SK-N-SH (cell line): ENCODE data around the gene RPAIN. TPM values are rescaled to one million over a fixed set of nuclear protein-coding genes. Genes with fewer than 3 reads are reported as not detected.

ENCODE experiments used
- CTCF ChIA-PET: fragments of 300-600, 350-600 bp; formaldehyde crosslinking; extraction: SDS; loops from one replicate; lab custom pipeline; 2021; lab: Yijun Ruan, JAX
- POLR2A ChIA-PET: fragments of 350-600 bp; sonication (Branson Sonifier 250); formaldehyde crosslinking; extraction: SDS; loops from one replicate; lab custom pipeline; 2020; ENCODE audit warnings: antibody characterized with exemption, inconsistent platforms; lab: Yijun Ruan, JAX
- DNase-seq: peaks from one replicate; pipeline ENCODE4 v3.0.0; 2012
- H2AFZ ChIP-seq: fragments of 200-600 bp; sonication (generic); 2 replicates; pipeline ENCODE4 v1.8.1; 2016; ENCODE audit warnings: antibody characterized with exemption, mild to moderate bottlenecking, low read depth
- H3F3A ChIP-seq: fragments of 200-600 bp; sonication (generic); replicated peaks from 2 replicates; pipeline ENCODE3; 2016; ENCODE audit warnings: antibody characterized with exemption, mild to moderate bottlenecking; ENCODE audit not compliant: insufficient read depth
- H3K27ac ChIP-seq, 2 experiments: fragments of 200-500 bp in 1 of 2; fragments of 200-600 bp in 1 of 2; sonication (Bioruptor generic) in 1 of 2; sonication (generic), shearing (Covaris generic) in 1 of 2; 2 replicates each; pipeline versions ENCODE4 v1.5.1 to v1.6.1; 2014 to 2016; ENCODE audit warnings: low read depth in 2 of 2, inconsistent platforms in 1 of 2, low read length in 1 of 2, mild to moderate bottlenecking in 1 of 2, mixed read lengths in 1 of 2
- H3K27me3 ChIP-seq: fragments of 200-600 bp; sonication (generic), shearing (Covaris generic); 2 replicates; pipeline ENCODE4 v1.6.1; 2016; ENCODE audit warnings: mixed run types; ENCODE audit not compliant: insufficient read depth
- H3K36me3 ChIP-seq, 2 experiments: fragments of 200-500 bp in 1 of 2; fragments of 200-600 bp in 1 of 2; sonication (Bioruptor generic) in 1 of 2; sonication (generic) in 1 of 2; replicated peaks in 1 of 2; 2 replicates each; pipeline versions ENCODE3 to v1.5.1; 2014 to 2016; ENCODE audit warnings: low read length in 1 of 2, mild to moderate bottlenecking in 1 of 2; ENCODE audit not compliant: insufficient read depth in 2 of 2, control insufficient read depth in 1 of 2
- H3K4me1 ChIP-seq, 2 experiments: fragments of 200-500 bp in 1 of 2; fragments of 200-600 bp in 1 of 2; sonication (Bioruptor generic) in 1 of 2; sonication (generic), shearing (Covaris generic) in 1 of 2; 2 replicates each; pipeline versions ENCODE4 v1.5.1 to v1.6.1; 2014 to 2016; ENCODE audit warnings: low read depth in 1 of 2, low read length in 1 of 2, mixed run types in 1 of 2; ENCODE audit not compliant: insufficient read depth in 2 of 2, control insufficient read depth in 1 of 2
- H3K4me2 ChIP-seq: fragments of 200-600 bp; sonication (generic), shearing (Covaris generic); 2 replicates; pipeline ENCODE4 v1.6.1; 2017; ENCODE audit warnings: mixed run types
- H3K4me3 ChIP-seq, 2 experiments: fragments of 200-500 bp in 1 of 2; fragments of 200-600 bp in 1 of 2; sonication (Bioruptor generic) in 1 of 2; sonication (generic), shearing (Covaris generic) in 1 of 2; 2 replicates each; pipeline versions ENCODE4 v1.5.1 to v1.8.1; 2014 to 2016; ENCODE audit warnings: low read depth in 2 of 2, inconsistent platforms in 1 of 2, low read length in 1 of 2, mild to moderate bottlenecking in 1 of 2, mixed read lengths in 1 of 2, moderate library complexity in 1 of 2
- H3K79me2 ChIP-seq: fragments of 200-600 bp; sonication (generic); 2 replicates; pipeline ENCODE4 v1.8.1; 2017; ENCODE audit warnings: mild to moderate bottlenecking; ENCODE audit not compliant: insufficient read depth
- H3K9ac ChIP-seq: fragments of 200-600 bp; sonication (generic); 2 replicates; pipeline ENCODE4 v1.6.1; 2017; ENCODE audit warnings: mixed run types
- H3K9me2 ChIP-seq: fragments of 200-600 bp; sonication (generic); 2 replicates; pipeline ENCODE4 v1.6.1; 2017; ENCODE audit warnings: mixed run types
- H3K9me3 ChIP-seq: fragments of 200-600 bp; sonication (generic); 2 replicates; pipeline ENCODE4 v1.6.1; 2017; ENCODE audit warnings: mixed run types, mild to moderate bottlenecking, moderate library complexity
- H4K20me1 ChIP-seq: fragments of 200-600 bp; sonication (generic); 2 replicates; pipeline ENCODE4 v1.6.1; 2017; ENCODE audit warnings: mild to moderate bottlenecking, mixed run types; ENCODE audit not compliant: insufficient read depth
- ELF1 ChIP-seq: IDR thresholded peaks from 2 replicates; pipeline ENCODE4 v1.4.0; 2012
- GATA2 ChIP-seq: sonication (generic); formaldehyde crosslinking; IDR thresholded peaks from 2 replicates; pipeline ENCODE4 v1.5.0; 2020; ENCODE audit warnings: mild to moderate bottlenecking, missing genetic modification reagents
- JUND ChIP-seq: IDR thresholded peaks from 2 replicates; pipeline ENCODE4 v1.4.0; 2012
- MEF2A ChIP-seq: IDR thresholded peaks from 2 replicates; pipeline ENCODE4 v1.4.0; 2012; ENCODE audit warnings: low read depth, borderline replicate concordance
- NFIC ChIP-seq: IDR thresholded peaks from 2 replicates; pipeline ENCODE4 v1.4.0; 2012; ENCODE audit warnings: borderline replicate concordance
- RCOR1 ChIP-seq: fragments of 150-350 bp; IDR thresholded peaks from 2 replicates; pipeline ENCODE4 v1.6.1; 2017; ENCODE audit warnings: antibody characterized with exemption, low read length
- SMC3 ChIP-seq: IDR thresholded peaks from 2 replicates; pipeline ENCODE4 v1.6.1; 2012; ENCODE audit warnings: low read depth, low read length, improper control_type of control experiment
- TAF1 ChIP-seq: IDR thresholded peaks from 2 replicates; pipeline ENCODE4 v1.6.1; 2012; ENCODE audit warnings: low read depth, mild to moderate bottlenecking, low read length, moderate library complexity, borderline replicate concordance
- TCF12 ChIP-seq: IDR thresholded peaks from 2 replicates; pipeline ENCODE4 v1.4.0; 2012
- WGBS: methylation state at CpG from one replicate; pipeline ENCODE4 v1.1.6; 2017; ENCODE audit warnings: low lambda C conversion rate; 5-methylcytosine and 5-hydroxymethylcytosine counted together
- polyA plus RNA-seq, 3 experiments: library from polyadenylated mRNA; depleted of rRNA; stranded (reverse); fragments of >200 nt; gene quantifications; 2 replicates each; pipeline ENCODE4 v1.2.3, GENCODE V29; 2012
- TF ChIP-seq, protein P1 (sequence below): IDR thresholded peaks from 2 replicates; pipeline ENCODE4 v1.4.0; 2012; ENCODE audit warnings: low read depth, borderline replicate concordance
- TF ChIP-seq, protein P2 (sequence below): IDR thresholded peaks from 2 replicates; pipeline ENCODE4 v1.4.0; 2012; ENCODE audit warnings: low read depth, borderline replicate concordance

Gene RPAIN
- polyA plus RNA-seq, 1 of the 3 experiments (the other 2 are of a cell fraction) = 75.5 TPM

DNA sequence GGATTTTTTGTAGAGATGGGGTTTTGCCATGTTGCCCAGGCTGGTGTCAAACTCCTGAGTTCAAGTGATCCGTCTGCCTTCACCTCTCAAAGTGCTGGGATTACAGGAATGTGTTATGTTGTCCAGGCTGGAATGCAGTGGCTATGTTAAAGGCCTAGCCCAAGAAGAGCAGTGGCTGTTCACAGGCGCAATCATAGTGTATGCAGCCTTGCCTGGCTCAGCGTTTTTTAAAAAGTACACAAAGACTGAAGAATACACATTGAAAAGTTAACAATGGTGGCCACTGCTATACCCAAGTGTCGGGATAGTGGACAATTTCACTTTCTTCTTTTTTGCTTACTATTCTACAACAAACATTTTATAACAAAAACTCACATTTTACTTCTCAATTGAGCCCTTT, 59.0 kb downstream of the RPAIN start (continued):
- TF ChIP-seq, protein P1, sequence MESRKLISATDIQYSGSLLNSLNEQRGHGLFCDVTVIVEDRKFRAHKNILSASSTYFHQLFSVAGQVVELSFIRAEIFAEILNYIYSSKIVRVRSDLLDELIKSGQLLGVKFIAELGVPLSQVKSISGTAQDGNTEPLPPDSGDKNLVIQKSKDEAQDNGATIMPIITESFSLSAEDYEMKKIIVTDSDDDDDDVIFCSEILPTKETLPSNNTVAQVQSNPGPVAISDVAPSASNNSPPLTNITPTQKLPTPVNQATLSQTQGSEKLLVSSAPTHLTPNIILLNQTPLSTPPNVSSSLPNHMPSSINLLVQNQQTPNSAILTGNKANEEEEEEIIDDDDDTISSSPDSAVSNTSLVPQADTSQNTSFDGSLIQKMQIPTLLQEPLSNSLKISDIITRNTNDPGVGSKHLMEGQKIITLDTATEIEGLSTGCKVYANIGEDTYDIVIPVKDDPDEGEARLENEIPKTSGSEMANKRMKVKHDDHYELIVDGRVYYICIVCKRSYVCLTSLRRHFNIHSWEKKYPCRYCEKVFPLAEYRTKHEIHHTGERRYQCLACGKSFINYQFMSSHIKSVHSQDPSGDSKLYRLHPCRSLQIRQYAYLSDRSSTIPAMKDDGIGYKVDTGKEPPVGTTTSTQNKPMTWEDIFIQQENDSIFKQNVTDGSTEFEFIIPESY = no peak
- no peak for TF ChIP-seq ELF1

DNA sequence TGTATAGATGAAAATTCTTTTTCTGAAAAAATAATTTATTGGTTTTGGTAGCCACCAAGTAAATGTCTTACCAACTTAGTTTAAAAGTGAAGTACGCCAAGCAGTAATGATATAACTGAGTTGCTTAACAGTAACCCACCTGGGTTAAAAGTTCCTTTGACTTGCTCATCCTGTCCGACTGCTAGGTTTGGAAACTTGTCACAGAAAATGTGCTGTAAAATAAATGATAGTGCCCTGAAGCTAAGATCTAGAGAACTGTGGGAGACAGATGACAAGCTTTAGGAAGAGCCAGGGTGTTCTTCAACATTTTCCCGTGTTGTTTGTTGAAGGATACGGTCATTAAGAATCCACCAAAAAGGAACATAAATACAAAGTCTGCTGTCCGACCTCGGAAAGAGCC, 61.0 kb downstream of the RPAIN start:
- Histone ChIP-seq H3K4me2 (no peak overlapping the region), H3K27ac (no peak overlapping the region), H3K4me1 (peaks cover 7 to 11% of the 10 kb centered on the region in 2 experiments; a peak in 3 of 4 replicates), H3K4me3 (no peak overlapping the region)
- TF ChIP-seq RCOR1 = no peak
- TF ChIP-seq, protein P2, sequence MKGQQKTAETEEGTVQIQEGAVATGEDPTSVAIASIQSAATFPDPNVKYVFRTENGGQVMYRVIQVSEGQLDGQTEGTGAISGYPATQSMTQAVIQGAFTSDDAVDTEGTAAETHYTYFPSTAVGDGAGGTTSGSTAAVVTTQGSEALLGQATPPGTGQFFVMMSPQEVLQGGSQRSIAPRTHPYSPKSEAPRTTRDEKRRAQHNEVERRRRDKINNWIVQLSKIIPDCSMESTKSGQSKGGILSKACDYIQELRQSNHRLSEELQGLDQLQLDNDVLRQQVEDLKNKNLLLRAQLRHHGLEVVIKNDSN = no peak
- TF ChIP-seq GATA2 (CRISPR knock-in tag) = no peak
- no peak for TF ChIP-seq TCF12
- TF ChIP-seq, all 33 proteins: peak for 0
- H3K9me3 ChIP-seq = no peaks in the 10 kb centered on the region
- DNase-seq = no peak
- ChIA-PET CTCF (interaction anchor here (0.8 kb wide), 1 partner anchor 11 kb away, joined by 3 read pairs; no protein-coding TSS in a partner anchor), POLR2A (no interaction called here)
- H3F3A ChIP-seq = no peaks in the 10 kb centered on the region
- H2AFZ ChIP-seq = no peak overlapping the region
- H3K9ac ChIP-seq = no peak overlapping the region
- H3K36me3 ChIP-seq = peaks cover 76 to 78% of the 10 kb centered on the region in 2 experiments
- H3K79me2 ChIP-seq = peaks cover 89% of the 10 kb centered on the region
- H3K27me3 ChIP-seq = no peaks in the 10 kb centered on the region
- no peaks in the 10 kb centered on the region for H3K9me2 ChIP-seq
- 87% methylated on average over 6 of the region's 6 CpGs for WGBS
- no peaks in the 10 kb centered on the region for H4K20me1 ChIP-seq

DNA sequence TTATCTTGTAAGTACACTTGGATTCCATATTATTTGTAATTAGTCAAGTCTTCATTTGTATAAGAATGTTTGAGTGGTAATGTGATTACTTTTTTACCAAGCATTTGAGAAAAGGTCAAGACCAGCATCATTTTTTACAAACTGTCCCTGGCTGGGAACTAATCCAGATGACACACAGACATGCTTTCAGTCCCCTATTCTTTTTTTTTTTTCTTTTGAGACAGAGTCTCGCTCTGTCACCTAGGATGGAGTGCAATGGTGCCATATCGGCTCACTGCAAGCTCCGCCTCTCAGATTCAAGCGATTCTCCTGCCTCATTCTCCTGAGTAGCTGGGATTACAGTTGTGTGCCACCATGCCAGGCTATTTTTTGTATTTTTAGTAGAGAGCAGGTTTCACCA, 61.5 kb downstream of the RPAIN start:
- no peak overlapping the region for H3K4me3 ChIP-seq
- peaks cover 88% of the 10 kb centered on the region for H3K79me2 ChIP-seq
- WGBS = 90% methylated on average over 4 of the region's 4 CpGs
- H3K9me3 ChIP-seq = no peaks in the 10 kb centered on the region
- H3K27ac ChIP-seq = no peak overlapping the region
- CTCF ChIA-PET = no interaction called here
- POLR2A ChIA-PET = no interaction called here
- H4K20me1 ChIP-seq = no peaks in the 10 kb centered on the region
- peaks cover 7 to 11% of the 10 kb centered on the region in 2 experiments; a peak in 3 of 4 replicates for H3K4me1 ChIP-seq
- no peak overlapping the region for H2AFZ ChIP-seq
- H3K9ac ChIP-seq = no peak overlapping the region
- peaks cover 73 to 75% of the 10 kb centered on the region in 2 experiments for H3K36me3 ChIP-seq
- no peak for DNase-seq
- H3F3A ChIP-seq = no peaks in the 10 kb centered on the region
- no peaks in the 10 kb centered on the region for H3K27me3 ChIP-seq
- H3K9me2 ChIP-seq = no peaks in the 10 kb centered on the region
- H3K4me2 ChIP-seq = no peak overlapping the region
- TF ChIP-seq SMC3 (no peak), NFIC (no peak), MEF2A (no peak), TAF1 (no peak), GATA2 (CRISPR knock-in tag) (no peak), TCF12 (no peak), JUND (no peak)
- TF ChIP-seq, all 33 proteins: peak for 0

Other genes with a start within 250 kb of the RPAIN start
- 2.8 and 4.8 TPM in 2 replicates for gene ZNF594, start 228.3 kb upstream of the RPAIN start, polyA plus RNA-seq (2012; rRNA removed)
- gene SCIMP, start 185.3 kb upstream of the RPAIN start, polyA plus RNA-seq (2012; rRNA removed) = not detected in 2 replicates
- gene RABEP1, start 137.9 kb upstream of the RPAIN start, polyA plus RNA-seq (2012; rRNA removed) = 9.7 and 12.9 TPM in 2 replicates
- gene NUP88, start 520 bp upstream of the RPAIN start, polyA plus RNA-seq (2012; rRNA removed) = 54.1 and 62.4 TPM in 2 replicates
- 269 and 277 TPM in 2 replicates for gene C1QBP, start 19.0 kb downstream of the RPAIN start, polyA plus RNA-seq (2012; rRNA removed)
- 12.9 and 15.5 TPM in 2 replicates for gene DHX33, start 48.8 kb downstream of the RPAIN start, polyA plus RNA-seq (2012; rRNA removed)
- gene DERL2, start 66.0 kb downstream of the RPAIN start, polyA plus RNA-seq (2012; rRNA removed) = 42.5 and 58.8 TPM in 2 replicates
- gene MIS12, start 66.4 kb downstream of the RPAIN start, polyA plus RNA-seq (2012; rRNA removed) = 9.3 and 12.4 TPM in 2 replicates
- 51.4 and 53.0 TPM in 2 replicates for gene NLRP1, start 164.3 kb downstream of the RPAIN start, polyA plus RNA-seq (2012; rRNA removed)